Brain pericyte (primary cell): ENCODE data around the gene TAS2R14.

Experiments
- DNase-seq: peaks from one replicate; pipeline ENCODE4 v3.0.0-alpha.2; 2012; ENCODE audit warnings: low read depth, low spot score

Gene TAS2R14

GRCh38 chr12:10909462-10909861, 29.6 kb downstream of the TAS2R14 start, which contains the start of gene TAS2R13:
TAS2R13 (minus strand) TSS chr12:10909562; CDS start chr12:10909298, 264 bp downstream.
- DNase-seq = no peak

- DNase-seq = no peak
These were observed 34.4 kb downstream of the TAS2R14 start for GRCh38 chr12:10904686-10905085.

GRCh38 chr12:10901427-10901826, 37.6 kb downstream of the TAS2R14 start:
- DNase-seq = no peak

- no peak for DNase-seq
These were observed 38.1 kb downstream of the TAS2R14 start for GRCh38 chr12:10900972-10901371.

GRCh38 chr12:10900530-10900929, 38.5 kb downstream of the TAS2R14 start:
- DNase-seq = no peak

GRCh38 chr12:10896854-10897253, 42.2 kb downstream of the TAS2R14 start:
- DNase-seq = no peak

- DNase-seq = no peak
These were observed 47.1 kb downstream of the TAS2R14 start for GRCh38 chr12:10891937-10892336.

- no peak for DNase-seq
These were observed 49.8 kb downstream of the TAS2R14 start for GRCh38 chr12:10889226-10889625.
